Fibroblast of lung (primary cell): ENCODE data around the gene CNGA2. TPM values are rescaled to one million over a fixed set of nuclear protein-coding genes. Genes with fewer than 3 reads are reported as not detected.
"Not testable (repeated sequence)": the region's sequence is repeated elsewhere in the genome, so short reads cannot be mapped to it uniquely, and the experiment has no call there.

Experiments
- DNase-seq, 2 donors: peaks; one replicate each; pipeline versions ENCODE4 v3.0.0 to v3.0.0-alpha.2; 2010; ENCODE audit warnings: low read depth in 2 of 2
- H2AFZ ChIP-seq: 2 replicates; pipeline ENCODE4 v1.5.1; 2012; ENCODE audit warnings: low read length, control low read depth, inconsistent platforms
- H3K27ac ChIP-seq: 2 replicates; pipeline ENCODE4 v1.5.1; 2011; ENCODE audit warnings: low read length, control low read depth; ENCODE audit not compliant: insufficient read depth
- H3K27me3 ChIP-seq: 2 replicates; pipeline ENCODE4 v1.5.1; 2011; ENCODE audit warnings: mild to moderate bottlenecking, low read length; ENCODE audit not compliant: control insufficient read depth, insufficient read depth
- H3K36me3 ChIP-seq: 2 replicates; pipeline ENCODE4 v1.5.1; 2011; ENCODE audit warnings: low read length; ENCODE audit not compliant: control insufficient read depth, insufficient read depth
- H3K4me1 ChIP-seq: 2 replicates; pipeline ENCODE4 v1.5.1; 2011; ENCODE audit warnings: low read length; ENCODE audit not compliant: control insufficient read depth, insufficient read depth; ENCODE audit errors: extremely low read depth
- H3K4me2 ChIP-seq: 2 replicates; pipeline ENCODE4 v1.5.1; 2011; ENCODE audit warnings: low read length, control low read depth; ENCODE audit not compliant: insufficient read depth; ENCODE audit errors: extremely low read depth
- H3K4me3 ChIP-seq, 4 experiments: fragments of 200-600 bp in 1 of 4; sonication (generic) in 1 of 4; replicated peaks in 1 of 4; 2 replicates each; pipeline ENCODE4 v1.5.1; 2011 to 2016; ENCODE audit warnings: low read length in 4 of 4, low read depth in 3 of 4, mild to moderate bottlenecking in 3 of 4, control low read depth in 2 of 4, inconsistent platforms in 1 of 4, mixed read lengths in 1 of 4; ENCODE audit not compliant: insufficient read depth in 1 of 4; ENCODE audit errors: control extremely low read depth in 1 of 4
- H3K79me2 ChIP-seq: 2 replicates; pipeline ENCODE4 v1.5.1; 2012; ENCODE audit warnings: mild to moderate bottlenecking, low read length, inconsistent platforms; ENCODE audit not compliant: control insufficient read depth, insufficient read depth
- H3K9ac ChIP-seq: 2 replicates; pipeline ENCODE4 v1.5.1; 2011; ENCODE audit warnings: mild to moderate bottlenecking, low read length, control low read depth; ENCODE audit not compliant: insufficient read depth
- H3K9me3 ChIP-seq: 2 replicates; pipeline ENCODE4 v1.5.1; 2012; ENCODE audit warnings: low read depth, low read length; ENCODE audit not compliant: control insufficient read depth, insufficient read depth
- H4K20me1 ChIP-seq: 2 replicates; pipeline ENCODE4 v1.5.1; 2011; ENCODE audit warnings: low read length; ENCODE audit not compliant: control insufficient read depth, insufficient read depth; ENCODE audit errors: extremely low read depth
- CTCF ChIP-seq, 2 donors: IDR thresholded peaks in 1 of 2; conservative IDR thresholded peaks in 1 of 2; 1 replicate in 1 of 2; 2 replicates in 1 of 2; pipeline ENCODE4 v1.5.1; 2011 to 2012; ENCODE audit warnings: low read length in 2 of 2, control low read depth in 1 of 2, inconsistent platforms in 1 of 2, low read depth in 1 of 2, mild to moderate bottlenecking in 1 of 2
- EZH2 ChIP-seq: IDR thresholded peaks from 2 replicates; pipeline ENCODE4 v1.5.1; 2012; ENCODE audit warnings: low read length, control low read depth, mild to moderate bottlenecking; ENCODE audit errors: missing control alignments
- polyA plus RNA-seq, 2 donors: library from polyadenylated mRNA; depleted of rRNA in 1 of 2; stranded (reverse) in 1 of 2; unstranded in 1 of 2; fragments of >200 nt; gene quantifications; 2 replicates each; pipeline ENCODE4 v1.2.1, GENCODE V29; 2011 to 2012; ENCODE audit warnings: missing spikeins in 1 of 2
- total RNA-seq: library from RNA; depleted of rRNA; stranded (reverse); fragments of >200 nt; gene quantifications from 2 replicates; pipeline ENCODE4 v1.2.1, GENCODE V29; 2014

CNGA2 gene
- total and polyA plus RNA-seq, 2 donors (not counting 1 experiment from before 2014, with no cell fraction given): not detected

DNA sequence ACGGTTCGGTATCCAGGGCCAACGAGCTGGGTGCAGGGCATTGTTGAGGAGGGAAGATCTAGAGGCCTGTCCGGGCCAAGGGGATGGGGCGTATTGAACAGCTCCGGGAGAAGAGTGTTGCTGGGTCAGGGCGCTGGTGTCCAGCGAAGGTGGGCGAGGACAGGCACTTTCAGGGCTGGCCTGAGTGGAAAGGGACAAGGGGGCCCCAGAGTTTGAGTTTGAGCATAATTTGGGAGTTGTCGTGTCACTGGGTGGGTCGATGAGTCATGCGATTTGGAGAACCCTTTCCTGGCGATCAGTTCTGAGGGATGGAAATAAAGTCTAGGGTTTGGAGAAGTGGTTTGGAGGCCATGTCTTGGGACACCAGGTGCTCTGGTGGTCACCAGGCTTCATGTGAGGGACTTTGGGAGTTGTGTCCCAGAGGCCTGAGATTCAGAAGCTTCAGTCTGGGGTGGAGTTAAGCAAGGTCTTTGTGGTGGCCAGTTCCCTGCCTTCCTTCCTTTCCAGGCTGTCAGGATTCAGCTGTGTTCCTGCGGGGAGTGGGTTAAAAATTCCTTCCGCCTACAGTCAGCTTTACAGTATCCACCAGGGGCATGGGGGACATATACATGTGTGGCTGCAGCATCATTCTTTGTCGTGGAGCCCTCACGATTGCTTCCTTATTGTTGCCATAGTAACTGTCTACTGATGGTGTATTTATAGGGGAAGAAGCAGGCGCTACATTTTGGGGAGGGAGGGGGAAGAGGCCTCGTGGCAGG, 38.8 kb upstream of the CNGA2 start:
- TF ChIP-seq EZH2 (no peak), CTCF (conservative IDR thresholded peaks at IDR 0.05 in 1 of 2, IDR thresholded peaks at IDR 0.05 in 1 of 2; ENCODE audit: low read depth in 1 of 2, low read length in 2 of 2) (no peak)
- Histone ChIP-seq H3K36me3 (no peaks in the 10 kb centered on the region), H3K9me3 (no peaks in the 10 kb centered on the region), H3K79me2 (no peaks in the 10 kb centered on the region), H3K4me2 (no peak overlapping the region), H3K4me1 (no peaks in the 10 kb centered on the region), H3K27me3 (no peaks in the 10 kb centered on the region), H3K27ac (no peak overlapping the region), H4K20me1 (no peaks in the 10 kb centered on the region), H2AFZ (no peak overlapping the region), H3K9ac (no peak overlapping the region), H3K4me3 (no peak overlapping the region)
- DNase-seq: no peak

GRCh38 chrX:151697082-151697481, 37.5 kb upstream of the CNGA2 start:
- DNase-seq, H3K36me3 ChIP-seq, H3K9ac ChIP-seq, H3K4me2 ChIP-seq, H3K27ac ChIP-seq, H2AFZ ChIP-seq, H3K79me2 ChIP-seq, H3K4me1 ChIP-seq, H3K4me3 ChIP-seq, H3K27me3 ChIP-seq, H4K20me1 ChIP-seq, H3K9me3 ChIP-seq: not testable (repeated sequence)

GRCh38 chrX:151697522-151697921, 37.0 kb upstream of the CNGA2 start:
- H3K27me3 ChIP-seq: no peaks in the 10 kb centered on the region
- DNase-seq: peak in 1 of 2 donors; percentile 67
- no peaks in the 10 kb centered on the region for H3K9me3 ChIP-seq
- no peak overlapping the region for H3K27ac ChIP-seq
- H3K79me2 ChIP-seq: no peaks in the 10 kb centered on the region
- no peaks in the 10 kb centered on the region for H4K20me1 ChIP-seq
- no peaks in the 10 kb centered on the region for H3K36me3 ChIP-seq
- H2AFZ ChIP-seq: no peak overlapping the region
- H3K4me3 ChIP-seq: no peak overlapping the region
- no peak overlapping the region for H3K9ac ChIP-seq
- no peaks in the 10 kb centered on the region for H3K4me1 ChIP-seq
- H3K4me2 ChIP-seq: no peak overlapping the region
- no peak for TF ChIP-seq EZH2
- no peak for TF ChIP-seq CTCF (conservative IDR thresholded peaks at IDR 0.05 in 1 of 2, IDR thresholded peaks at IDR 0.05 in 1 of 2; ENCODE audit: low read depth in 1 of 2, low read length in 2 of 2)
